ENCODE results near the gene SDK1.

GRCh38 chr7:4100691-4101090 lies 799.6 kb downstream of the SDK1 start:
- no peak for TF ChIP-seq EZH2 (IDR thresholded peaks at IDR 0.05; ENCODE audit: insufficient read depth, poor library complexity, severe bottlenecking)
- TF ChIP-seq EZH2phosphoT487 (IDR thresholded peaks at IDR 0.05; ENCODE audit: insufficient read depth, low read depth) = no peak

Measured in GM23248 (cell line).